Aorta (tissue), 5 donors: Measurements from ENCODE around the gene MLX. TPM values are rescaled to one million over a fixed set of nuclear protein-coding genes. Genes with fewer than 3 reads are reported as not detected.
"Not testable (repeated sequence)": the region's sequence is repeated elsewhere in the genome, so short reads cannot be mapped to it uniquely, and the experiment has no call there.

Experiments used
- ATAC-seq: fragments of 200-7000 bp; cut with Tn5 transposase; one replicate; pipeline ENCODE4 v1.9.1; 2022; ENCODE audit warnings: moderate library complexity; ENCODE audit not compliant: low FRiP score
- DNase-seq, 2 donors: peaks; one replicate each; pipeline ENCODE4 v3.0.0-alpha.2; 2020
- H3K27ac ChIP-seq, 2 donors: one replicate each; pipeline ENCODE4 v1.5.1; 2013; ENCODE audit warnings: low read length in 2 of 2, mild to moderate bottlenecking in 2 of 2, moderate library complexity in 2 of 2, control low read depth in 1 of 2, inconsistent platforms in 1 of 2, low read depth in 1 of 2
- H3K27me3 ChIP-seq, 2 donors: one replicate each; pipeline ENCODE4 v1.6.1; 2013; ENCODE audit warnings: control low read depth in 1 of 2, low read length in 1 of 2, mild to moderate bottlenecking in 1 of 2, moderate library complexity in 1 of 2; ENCODE audit not compliant: insufficient read depth in 2 of 2, control insufficient read depth in 1 of 2
- H3K36me3 ChIP-seq, 2 donors: one replicate each; pipeline ENCODE4 v1.6.1; 2013; ENCODE audit warnings: control low read depth in 1 of 2, low read length in 1 of 2, mild to moderate bottlenecking in 1 of 2; ENCODE audit not compliant: insufficient read depth in 2 of 2, control insufficient read depth in 1 of 2
- H3K4me1 ChIP-seq, 2 donors: one replicate each; pipeline ENCODE4 v1.6.1; 2013; ENCODE audit warnings: low read length in 2 of 2, control low read depth in 1 of 2, mild to moderate bottlenecking in 1 of 2, moderate library complexity in 1 of 2; ENCODE audit not compliant: insufficient read depth in 2 of 2, control insufficient read depth in 1 of 2
- H3K4me3 ChIP-seq, 2 donors: one replicate each; pipeline ENCODE4 v1.5.1; 2013; ENCODE audit warnings: low read length in 2 of 2, control low read depth in 1 of 2, mild to moderate bottlenecking in 1 of 2
- H3K9me3 ChIP-seq: one replicate; pipeline ENCODE4 v1.6.1; 2013; ENCODE audit warnings: mild to moderate bottlenecking, low read length; ENCODE audit not compliant: control insufficient read depth
- WGBS, 2 donors: extraction: QIAGEN DNeasy Blood & Tissue Kit; methylation state at CpG; one replicate each; pipeline ENCODE4 v1.1.7; 2013; 5-methylcytosine and 5-hydroxymethylcytosine counted together
- intact Hi-C, 2 donors: fragments of 100-400 bp; cut with DNase I; formaldehyde crosslinking; loops; one replicate each; pipeline versions ENCODE4 v1.14.2 to v1.15.0; 2022
- polyA plus RNA-seq, 2 donors: library from polyadenylated mRNA; stranded (reverse); fragments of 200-250 nt; gene quantifications; one replicate each; pipeline ENCODE4 v1.2.3, GENCODE V29; 2013
- total RNA-seq, 2 donors: library from RNA; stranded (reverse); fragmentation: NEBNext Ultra II Directional; extraction: Animal tissue kit (Norgen Biotek cat#: 25700); gene quantifications; one replicate each; pipeline ENCODE4 v1.2.1, GENCODE V29; 2021
- donor health status: healthy with polysubstance abuse.
- donor health status: Bipolar disorder and iron deficiency.
- donor health status: DM: no; HTN: no; CAD: no.
- donor health status: DM: no; HTN: no; CAD: no.
- donor health status: DM: yes; HTN: yes; CAD: no.

The MLX gene
- total and polyA plus RNA-seq, 4 donors, result 31.9 to 38.6 (median 34.0) TPM

GRCh38 chr17:42540558-42540957 lies 26.3 kb upstream of the MLX start:
- H3K9me3 ChIP-seq, H3K4me1 ChIP-seq, intact Hi-C loops, ATAC-seq, DNase-seq, H3K4me3 ChIP-seq, H3K27me3 ChIP-seq, H3K27ac ChIP-seq, H3K36me3 ChIP-seq: not testable (repeated sequence)
- 87 to 98% methylated on average over 3 to 4 of the region's 4 CpGs for WGBS, 2 donors

- no peak for DNase-seq
- 83 to 84% methylated on average over 17 of the region's 17 CpGs for WGBS, 2 donors
- Histone ChIP-seq H3K9me3 (no peaks in the 10 kb centered on the region), H3K27ac (no peak overlapping the region), H3K36me3 (peaks cover 0 to 4% of the 10 kb centered on the region in 2 donors), H3K4me3 (no peak overlapping the region), H3K4me1 (no peaks in the 10 kb centered on the region), H3K27me3 (no peaks in the 10 kb centered on the region)
- ATAC-seq, result no peak
- intact Hi-C loops, result no loop called here
Observed at GRCh38 chr17:42541041-42541833, 25.7 kb upstream of the MLX start.

GRCh38 chr17:42543190-42544079 lies 23.5 kb upstream of the MLX start:
- ATAC-seq (no peak), DNase-seq (no peak)
- Histone ChIP-seq H3K4me3 (no peak overlapping the region), H3K9me3 (no peaks in the 10 kb centered on the region), H3K4me1 (no peaks in the 10 kb centered on the region), H3K27ac (no peak overlapping the region), H3K36me3 (peaks cover 0 to 4% of the 10 kb centered on the region in 2 donors), H3K27me3 (no peaks in the 10 kb centered on the region)
- intact Hi-C loops, result no loop called here
- WGBS, 2 donors, result 91 to 93% methylated on average over 39 of the region's 39 CpGs

- no peaks in the 10 kb centered on the region for H3K27me3 ChIP-seq
- no peak overlapping the region for H3K27ac ChIP-seq
- DNase-seq, result no peak
- H3K4me1 ChIP-seq, result no peaks in the 10 kb centered on the region
- WGBS, 2 donors, result 61 to 63% methylated on average over 8 of the region's 8 CpGs
- peaks cover 0 to 4% of the 10 kb centered on the region in 2 donors for H3K36me3 ChIP-seq
- H3K4me3 ChIP-seq, result no peak overlapping the region
- intact Hi-C loops, result no loop called here
- ATAC-seq, result no peak
- no peaks in the 10 kb centered on the region for H3K9me3 ChIP-seq
Observed at GRCh38 chr17:42544874-42545283, 22.0 kb upstream of the MLX start.

GRCh38 chr17:42545755-42546505 lies 21.0 kb upstream of the MLX start:
- H3K4me3 ChIP-seq, H3K4me1 ChIP-seq, DNase-seq, H3K36me3 ChIP-seq, H3K27ac ChIP-seq, H3K27me3 ChIP-seq, ATAC-seq, intact Hi-C loops, H3K9me3 ChIP-seq: not testable (repeated sequence)
- 86 to 87% methylated on average over 7 to 9 of the region's 9 CpGs for WGBS, 2 donors

- Histone ChIP-seq H3K9me3 (no peaks in the 10 kb centered on the region), H3K4me1 (no peaks in the 10 kb centered on the region), H3K4me3 (no peak overlapping the region), H3K27me3 (no peaks in the 10 kb centered on the region), H3K27ac (no peak overlapping the region), H3K36me3 (no peaks in the 10 kb centered on the region)
- 79 to 80% methylated on average over 23 of the region's 23 CpGs for WGBS, 2 donors
- intact Hi-C loops, result no loop called here
- ATAC-seq, result no peak
- no peak for DNase-seq
Observed at GRCh38 chr17:42547001-42547461, 19.9 kb upstream of the MLX start.

- Histone ChIP-seq H3K27me3 (no peaks in the 10 kb centered on the region), H3K4me1 (no peaks in the 10 kb centered on the region), H3K4me3 (no peak overlapping the region), H3K27ac (no peak overlapping the region), H3K36me3 (no peaks in the 10 kb centered on the region), H3K9me3 (no peaks in the 10 kb centered on the region)
- WGBS, 2 donors, result 90 to 94% methylated on average over 14 of the region's 14 CpGs
- DNase-seq, result no peak
- no peak for ATAC-seq
- intact Hi-C loops, result no loop called here
Observed at GRCh38 chr17:42547698-42548069, 19.2 kb upstream of the MLX start.

- no peak for ATAC-seq
- H3K4me1 ChIP-seq, result no peaks in the 10 kb centered on the region
- H3K36me3 ChIP-seq, result no peaks in the 10 kb centered on the region
- no peaks in the 10 kb centered on the region for H3K9me3 ChIP-seq
- no peak overlapping the region for H3K27ac ChIP-seq
- H3K4me3 ChIP-seq, result no peak overlapping the region
- 52 to 55% methylated on average over 72 to 74 of the region's 74 CpGs for WGBS, 2 donors
- DNase-seq, result peak in 1 of 2 donors; percentile 85
- no peaks in the 10 kb centered on the region for H3K27me3 ChIP-seq
- intact Hi-C loops, result no loop called here
Observed at GRCh38 chr17:42548070-42548837, 18.6 kb upstream of the MLX start.
